ENCODE results near the gene BAIAP2.
A peak's percentile ranks its signal among the peaks of the same experiment; 100 is the strongest.

BAIAP2 gene

GRCh38 chr17:81112450-81112849 lies 77.5 kb downstream of the BAIAP2 start:
- Mint-ChIP-seq H3K4me3 (no peak overlapping the region), H3K4me1 (peaks cover 2% of the 10 kb centered on the region), H3K27ac (no peak overlapping the region), H3K27me3 (no peaks in the 10 kb centered on the region), H3K9me3 (no peaks in the 10 kb centered on the region), H3K36me3 (ENCODE audit: low read depth) (no peaks in the 10 kb centered on the region)
- DNase-seq: no peak
- no peak for ATAC-seq

- no peak overlapping the region for H3K4me3 Mint-ChIP-seq
- ATAC-seq: no peak
- H3K27me3 Mint-ChIP-seq: no peaks in the 10 kb centered on the region
- H3K9me3 Mint-ChIP-seq: no peaks in the 10 kb centered on the region
- H3K36me3 Mint-ChIP-seq (ENCODE audit: low read depth): no peaks in the 10 kb centered on the region
- H3K27ac Mint-ChIP-seq: no peak overlapping the region
- peaks cover 2% of the 10 kb centered on the region for H3K4me1 Mint-ChIP-seq
- no peak for DNase-seq
Observed at GRCh38 chr17:81113158-81113724, 78.3 kb downstream of the BAIAP2 start.

- Mint-ChIP-seq H3K4me1 (peaks cover 2% of the 10 kb centered on the region), H3K27ac (no peak overlapping the region), H3K27me3 (no peaks in the 10 kb centered on the region), H3K36me3 (ENCODE audit: low read depth) (no peaks in the 10 kb centered on the region), H3K9me3 (no peaks in the 10 kb centered on the region), H3K4me3 (no peak overlapping the region)
- ATAC-seq (no peak), DNase-seq (no peak)
Observed at GRCh38 chr17:81114351-81115093, 79.6 kb downstream of the BAIAP2 start.

DNA sequence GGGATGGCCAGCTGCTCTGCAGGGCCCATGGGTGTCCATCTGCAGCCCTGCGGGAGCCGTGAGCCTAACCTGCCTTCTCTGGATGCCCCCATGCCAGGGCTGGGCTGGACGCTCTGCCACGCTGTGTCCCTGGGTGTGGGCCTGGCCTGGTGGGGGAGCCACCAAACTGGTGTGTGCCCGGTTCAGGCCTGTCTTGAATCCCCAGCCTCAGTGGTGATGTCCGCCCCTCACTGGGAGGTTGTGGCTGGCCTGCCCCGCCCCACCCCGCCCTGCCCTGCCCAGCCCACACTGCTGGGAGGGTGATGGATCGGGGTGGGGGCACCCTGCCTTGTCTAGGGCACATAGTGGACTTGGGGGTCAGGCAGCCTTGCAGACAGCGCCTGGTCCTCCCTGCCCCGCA lies 80.3 kb downstream of the BAIAP2 start:
- Mint-ChIP-seq H3K9me3 (no peaks in the 10 kb centered on the region), H3K27me3 (no peaks in the 10 kb centered on the region), H3K27ac (no peak overlapping the region), H3K4me3 (no peak overlapping the region), H3K36me3 (ENCODE audit: low read depth) (no peaks in the 10 kb centered on the region), H3K4me1 (no peaks in the 10 kb centered on the region)
- no peak for DNase-seq
- no peak for ATAC-seq

DNA sequence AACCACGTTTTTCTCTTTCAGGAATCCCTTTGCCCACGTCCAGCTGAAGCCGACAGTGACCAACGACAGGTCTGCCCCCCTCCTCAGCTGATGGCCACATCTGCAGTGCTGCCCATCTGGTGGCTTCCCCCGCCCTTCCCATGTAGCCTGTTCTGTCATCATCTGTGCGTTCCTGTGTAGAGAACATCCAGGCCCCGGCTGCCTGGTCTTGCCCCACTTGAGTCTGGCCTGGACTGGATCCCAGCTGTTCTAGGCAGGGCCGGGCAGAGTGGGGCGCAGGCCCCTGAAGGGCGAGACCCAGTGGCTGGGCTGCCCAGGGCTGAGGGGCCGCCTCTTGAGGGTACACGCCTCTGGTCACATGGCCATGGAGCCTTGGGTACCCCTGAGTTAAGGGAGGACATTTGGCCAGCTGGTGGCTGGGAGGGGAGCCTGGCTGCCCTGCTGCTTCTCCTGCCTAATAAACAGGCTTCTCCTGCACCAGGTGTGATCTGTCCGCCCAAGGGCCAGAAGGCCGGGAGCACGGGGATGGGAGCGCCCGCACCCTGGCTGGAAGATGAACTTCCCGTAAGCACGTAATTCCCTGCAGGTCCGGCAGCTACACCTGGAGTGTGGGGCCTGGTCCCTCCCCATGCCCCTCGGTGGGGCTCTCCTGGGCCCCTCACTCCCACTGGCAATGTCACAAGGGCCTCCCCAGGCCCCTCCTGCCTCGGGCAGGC lies 81.0 kb downstream of the BAIAP2 start:
- Mint-ChIP-seq H3K4me1 (no peaks in the 10 kb centered on the region), H3K4me3 (no peak overlapping the region), H3K27me3 (no peaks in the 10 kb centered on the region), H3K9me3 (no peaks in the 10 kb centered on the region), H3K36me3 (ENCODE audit: low read depth) (no peaks in the 10 kb centered on the region), H3K27ac (no peak overlapping the region)
- DNase-seq (no peak), ATAC-seq (no peak)

DNA sequence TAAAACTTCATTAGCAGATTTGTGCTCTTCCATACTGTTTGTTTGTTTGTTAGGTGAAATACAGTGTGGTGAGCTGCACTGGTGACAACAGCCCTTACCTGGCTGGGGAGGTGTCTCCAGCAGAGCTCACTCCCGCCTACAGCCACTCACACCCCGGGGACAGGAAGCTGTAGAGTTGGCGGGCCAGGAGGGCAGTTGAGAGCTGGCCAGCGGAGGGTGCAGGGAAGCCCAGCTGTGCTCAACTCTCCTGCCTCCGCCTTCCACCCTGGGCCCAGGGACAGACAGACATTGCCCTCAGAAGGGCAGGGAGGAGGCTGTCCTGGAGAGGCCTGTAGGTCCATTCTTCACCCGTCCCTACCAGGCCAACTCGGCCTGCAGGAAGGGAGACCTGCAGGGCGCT lies 81.8 kb downstream of the BAIAP2 start:
- no peak overlapping the region for H3K27ac Mint-ChIP-seq
- DNase-seq: no peak
- no peaks in the 10 kb centered on the region for H3K9me3 Mint-ChIP-seq
- H3K4me1 Mint-ChIP-seq: no peaks in the 10 kb centered on the region
- no peak overlapping the region for H3K4me3 Mint-ChIP-seq
- no peak for ATAC-seq
- no peaks in the 10 kb centered on the region for H3K27me3 Mint-ChIP-seq
- H3K36me3 Mint-ChIP-seq (ENCODE audit: low read depth): no peaks in the 10 kb centered on the region

- DNase-seq (no peak), ATAC-seq (no peak)
- Mint-ChIP-seq H3K4me3 (no peak overlapping the region), H3K36me3 (ENCODE audit: low read depth) (no peaks in the 10 kb centered on the region), H3K4me1 (no peaks in the 10 kb centered on the region), H3K27ac (no peak overlapping the region), H3K9me3 (no peaks in the 10 kb centered on the region), H3K27me3 (no peaks in the 10 kb centered on the region)
Observed at GRCh38 chr17:81117672-81118198, 82.8 kb downstream of the BAIAP2 start.

GRCh38 chr17:81118308-81119221 lies 83.6 kb downstream of the BAIAP2 start:
- Mint-ChIP-seq H3K27me3 (no peaks in the 10 kb centered on the region), H3K9me3 (no peaks in the 10 kb centered on the region), H3K4me1 (no peaks in the 10 kb centered on the region), H3K4me3 (peak overlapping the region; percentile 36), H3K27ac (no peak overlapping the region), H3K36me3 (ENCODE audit: low read depth) (no peaks in the 10 kb centered on the region)
- ATAC-seq (no peak), DNase-seq (no peak)

GRCh38 chr17:81119223-81120148 lies 84.5 kb downstream of the BAIAP2 start:
- peak overlapping the region; percentile 43 for H3K4me3 Mint-ChIP-seq
- no peaks in the 10 kb centered on the region for H3K27me3 Mint-ChIP-seq
- no peaks in the 10 kb centered on the region for H3K4me1 Mint-ChIP-seq
- peak; percentile 50 for ATAC-seq
- no peak overlapping the region for H3K27ac Mint-ChIP-seq
- no peaks in the 10 kb centered on the region for H3K36me3 Mint-ChIP-seq (ENCODE audit: low read depth)
- peak; percentile 88 for DNase-seq
- H3K9me3 Mint-ChIP-seq: no peaks in the 10 kb centered on the region

DNA sequence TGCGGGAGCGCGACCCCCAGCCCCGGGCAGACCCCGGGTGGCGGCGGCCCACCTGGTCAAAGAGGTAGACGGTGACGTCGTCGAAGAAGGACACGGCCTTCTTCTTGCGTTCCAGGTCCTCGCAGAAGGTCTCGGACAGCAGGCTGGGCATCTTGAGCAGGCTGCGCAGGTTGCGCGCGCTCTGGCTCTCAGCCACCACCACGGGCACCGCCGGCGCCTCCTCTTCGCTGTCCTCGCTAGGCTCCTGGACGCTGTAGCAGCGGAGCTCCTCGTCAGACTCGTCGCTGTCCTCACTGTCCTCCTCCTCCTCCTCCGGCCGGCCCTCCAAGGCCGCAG lies 85.2 kb downstream of the BAIAP2 start:
- no peak overlapping the region for H3K4me3 Mint-ChIP-seq
- DNase-seq: no peak
- no peaks in the 10 kb centered on the region for H3K36me3 Mint-ChIP-seq (ENCODE audit: low read depth)
- no peak overlapping the region for H3K27ac Mint-ChIP-seq
- no peaks in the 10 kb centered on the region for H3K4me1 Mint-ChIP-seq
- H3K9me3 Mint-ChIP-seq: no peaks in the 10 kb centered on the region
- ATAC-seq: no peak
- H3K27me3 Mint-ChIP-seq: no peaks in the 10 kb centered on the region

DNA sequence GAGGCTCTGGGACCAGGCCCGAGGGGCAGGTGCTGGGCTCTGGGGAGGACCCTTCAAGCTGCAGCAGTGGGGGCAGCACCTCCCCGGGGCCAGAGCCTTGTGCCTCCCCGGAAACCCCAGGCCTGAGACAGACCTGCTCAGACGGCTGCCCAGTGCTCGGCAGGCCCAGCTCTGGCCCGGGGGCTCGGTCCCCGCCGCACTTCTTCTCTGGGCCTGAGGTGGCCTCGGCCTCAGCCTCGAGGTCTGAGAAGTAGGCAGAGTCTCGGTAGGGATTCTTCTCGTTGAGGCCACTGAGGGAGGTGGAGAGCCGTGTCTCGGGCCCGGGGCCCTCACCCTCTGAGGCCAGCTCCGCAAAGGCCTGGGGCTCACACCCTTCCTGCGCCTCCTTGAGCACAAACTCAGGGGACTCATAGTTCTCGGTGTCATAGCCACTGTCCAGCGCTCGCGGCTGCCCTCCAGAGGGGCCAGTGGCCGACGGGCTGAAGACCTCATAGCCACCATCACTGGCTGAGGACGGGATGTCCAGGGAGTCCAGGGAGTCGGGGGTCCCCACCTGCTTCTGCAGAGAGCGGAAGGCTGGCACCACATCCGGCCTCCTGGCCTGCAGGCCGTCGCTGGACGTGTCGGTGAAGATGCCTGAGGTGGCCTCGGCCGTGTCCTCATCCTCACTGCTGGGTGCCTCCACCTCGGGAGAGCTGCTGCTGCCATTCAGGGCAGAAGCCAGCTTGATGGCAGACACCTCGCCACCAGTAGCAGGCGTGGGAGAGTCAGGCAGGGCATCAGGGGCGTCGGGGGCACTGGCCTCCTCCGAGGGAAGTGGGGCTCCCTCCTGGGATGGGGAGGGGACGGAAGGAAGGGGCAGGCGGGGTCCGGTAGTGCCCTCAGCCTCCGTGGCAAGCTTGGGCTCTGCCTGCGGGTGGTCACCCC lies 86.0 kb downstream of the BAIAP2 start:
- no peaks in the 10 kb centered on the region for H3K27me3 Mint-ChIP-seq
- H3K36me3 Mint-ChIP-seq (ENCODE audit: low read depth): no peaks in the 10 kb centered on the region
- H3K27ac Mint-ChIP-seq: no peak overlapping the region
- DNase-seq (no peak), ATAC-seq (no peak)
- no peaks in the 10 kb centered on the region for H3K9me3 Mint-ChIP-seq
- H3K4me1 Mint-ChIP-seq: no peaks in the 10 kb centered on the region
- no peak overlapping the region for H3K4me3 Mint-ChIP-seq

- Mint-ChIP-seq H3K27me3 (no peaks in the 10 kb centered on the region), H3K27ac (no peak overlapping the region), H3K36me3 (ENCODE audit: low read depth) (no peaks in the 10 kb centered on the region), H3K4me1 (no peaks in the 10 kb centered on the region), H3K9me3 (no peaks in the 10 kb centered on the region), H3K4me3 (no peak overlapping the region)
- DNase-seq: no peak
- ATAC-seq: no peak
Observed at GRCh38 chr17:81121841-81122733, 87.1 kb downstream of the BAIAP2 start.

All from activated naive CD8-positive, alpha-beta T cell treated with anti-CD3 and anti-CD28 coated beads, Interleukin-2, amount 50 U/mL, for 24 hours (primary cell).